Measurements from ENCODE around the gene TICRR. TPM values are rescaled to one million over a fixed set of nuclear protein-coding genes. Genes with fewer than 3 reads are reported as not detected.

The TICRR gene
- total RNA-seq, 2 experiments from 2014 or later, result 36.5 to 36.9 TPM

DNA sequence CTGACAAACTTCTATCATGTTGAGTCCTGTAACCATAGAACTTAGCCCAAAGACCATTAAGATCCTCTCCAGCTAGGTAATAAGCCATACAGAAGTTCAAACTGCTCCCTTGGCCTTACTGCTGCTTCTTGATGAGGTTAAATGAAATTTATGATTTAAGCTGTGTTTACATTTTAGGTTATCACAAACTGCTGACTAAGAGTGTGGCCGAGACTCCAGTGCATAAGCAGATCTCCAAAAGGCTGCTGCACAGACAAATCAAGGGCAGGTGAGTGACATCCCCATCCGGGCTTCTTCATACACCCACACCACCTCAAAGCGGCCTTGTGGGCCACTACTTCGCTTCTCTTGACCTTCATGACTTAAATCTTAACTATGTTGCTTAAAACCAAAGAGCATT is 41.0 kb downstream of the TICRR start:
- no peak for ATAC-seq
- H3K27ac Mint-ChIP-seq, result no peak overlapping the region
- H3K9me3 Mint-ChIP-seq (ENCODE audit: insufficient read depth), result peaks cover 6% of the 10 kb centered on the region
- H3K27me3 Mint-ChIP-seq (ENCODE audit: low read depth), result no peaks in the 10 kb centered on the region
- ChIA-PET CTCF (interaction anchor here (0.6 kb wide), 1 partner anchor 160 kb away, joined by 3 read pairs; no protein-coding TSS in a partner anchor), POLR2A (no interaction called here)
- H3K36me3 Mint-ChIP-seq (ENCODE audit: low read depth), result peaks cover 72% of the 10 kb centered on the region
- H3K4me3 Mint-ChIP-seq, result no peak overlapping the region
- no peaks in the 10 kb centered on the region for H3K4me1 Mint-ChIP-seq (ENCODE audit: low read depth)
- DNase-seq, result no peak

DNA sequence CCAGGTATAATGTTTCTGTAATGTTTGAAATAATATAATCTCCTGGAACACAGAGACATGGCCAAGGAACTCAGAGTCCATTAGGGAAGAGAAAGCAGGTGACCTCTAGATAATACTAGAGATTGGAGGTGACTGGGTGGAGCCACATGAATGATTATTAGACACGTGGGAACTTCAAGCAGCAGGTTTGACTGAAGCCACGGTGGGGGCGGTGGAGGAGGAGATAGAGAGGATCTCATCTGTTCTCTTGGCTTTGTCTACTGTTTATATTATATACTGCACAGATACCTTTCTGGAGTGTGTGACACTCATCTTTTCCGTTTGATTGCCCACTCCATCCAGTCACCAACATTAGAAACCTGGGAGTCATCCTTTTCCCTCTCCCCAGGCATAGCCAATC is 46.3 kb downstream of the TICRR start:
- Mint-ChIP-seq H3K27ac (no peak overlapping the region), H3K4me1 (ENCODE audit: low read depth) (no peaks in the 10 kb centered on the region), H3K9me3 (ENCODE audit: insufficient read depth) (no peaks in the 10 kb centered on the region), H3K27me3 (ENCODE audit: low read depth) (no peaks in the 10 kb centered on the region), H3K4me3 (no peak overlapping the region), H3K36me3 (ENCODE audit: low read depth) (peaks cover 73% of the 10 kb centered on the region)
- ATAC-seq, result no peak
- ChIA-PET CTCF (no interaction called here), POLR2A (no interaction called here)
- DNase-seq, result no peak

GRCh38 chr15:89623165-89623564 is 47.9 kb downstream of the TICRR start:
- DNase-seq (no peak), ATAC-seq (no peak)
- Mint-ChIP-seq H3K36me3 (ENCODE audit: low read depth) (peaks cover 79% of the 10 kb centered on the region), H3K9me3 (ENCODE audit: insufficient read depth) (no peaks in the 10 kb centered on the region), H3K4me1 (ENCODE audit: low read depth) (no peaks in the 10 kb centered on the region), H3K27ac (no peak overlapping the region), H3K4me3 (no peak overlapping the region), H3K27me3 (ENCODE audit: low read depth) (no peaks in the 10 kb centered on the region)
- POLR2A ChIA-PET, result no interaction called here
- CTCF ChIA-PET, result no interaction called here

GRCh38 chr15:89625716-89626115 is 50.4 kb downstream of the TICRR start:
- no peaks in the 10 kb centered on the region for H3K4me1 Mint-ChIP-seq (ENCODE audit: low read depth)
- no peak overlapping the region for H3K4me3 Mint-ChIP-seq
- ChIA-PET CTCF (no interaction called here), POLR2A (interaction anchor here (0.9 kb wide), 1 partner anchor 95 kb away, joined by 3 read pairs; no protein-coding TSS in a partner anchor)
- no peak overlapping the region for H3K27ac Mint-ChIP-seq
- no peaks in the 10 kb centered on the region for H3K27me3 Mint-ChIP-seq (ENCODE audit: low read depth)
- no peaks in the 10 kb centered on the region for H3K9me3 Mint-ChIP-seq (ENCODE audit: insufficient read depth)
- no peak for DNase-seq
- peaks cover 83% of the 10 kb centered on the region for H3K36me3 Mint-ChIP-seq (ENCODE audit: low read depth)
- ATAC-seq, result no peak

DNA sequence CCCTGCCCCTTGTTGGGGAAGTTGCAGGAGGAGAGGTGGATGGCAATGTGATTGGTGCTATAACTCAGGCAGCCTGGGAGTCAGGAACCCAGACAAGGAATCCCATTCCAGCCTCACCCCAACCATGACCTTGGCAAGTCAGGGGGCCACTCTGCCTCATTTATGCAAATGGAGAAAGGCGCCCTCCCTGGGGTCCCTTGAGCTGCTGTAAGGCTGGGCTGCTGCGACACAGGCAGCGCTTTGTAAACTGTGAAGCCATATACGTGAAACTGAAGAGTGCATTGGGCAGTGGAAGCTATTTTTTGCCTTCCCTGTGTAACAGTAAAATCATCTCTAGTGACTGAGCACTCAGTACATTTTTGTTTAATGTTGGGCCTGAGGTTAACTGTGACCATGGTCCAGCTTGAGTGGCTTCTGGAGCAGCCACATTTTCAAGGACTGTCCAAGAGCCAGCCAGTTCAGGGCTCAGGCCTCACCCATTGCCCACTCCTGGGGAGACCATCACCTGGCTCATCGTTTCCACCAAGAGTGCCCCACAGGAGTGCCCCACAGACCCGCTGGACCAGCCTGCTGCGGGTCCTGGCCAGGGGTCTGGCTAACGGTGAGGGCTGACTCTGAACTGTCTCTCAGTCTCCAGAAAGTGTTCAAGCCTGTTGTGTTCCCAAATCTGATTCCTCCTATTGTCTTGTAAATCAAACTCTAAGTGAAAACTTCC is 52.1 kb downstream of the TICRR start:
- H3K36me3 Mint-ChIP-seq (ENCODE audit: low read depth), result peaks cover 84% of the 10 kb centered on the region

DNA sequence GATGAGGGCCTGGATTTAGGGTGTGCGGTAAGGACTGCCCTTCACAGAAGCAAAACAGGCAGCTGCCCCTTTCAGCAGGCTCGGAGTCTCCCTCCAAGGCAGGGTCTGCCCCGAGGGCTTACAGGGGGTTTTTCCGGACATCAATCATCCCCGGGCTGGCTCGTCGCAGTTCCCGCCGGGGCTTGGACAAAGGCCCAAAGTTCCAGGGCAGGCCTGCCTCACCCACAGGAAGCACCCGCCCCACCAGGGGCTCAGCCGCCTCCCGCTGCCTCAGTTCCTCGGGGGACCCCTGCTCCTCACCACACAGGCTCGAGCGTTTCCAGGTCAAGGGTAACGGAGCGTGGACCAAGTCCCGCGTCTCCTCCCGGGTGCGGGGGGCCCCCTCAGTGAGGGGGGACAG is 53.0 kb downstream of the TICRR start:
- Mint-ChIP-seq H3K27ac (no peak overlapping the region), H3K9me3 (ENCODE audit: insufficient read depth) (no peaks in the 10 kb centered on the region), H3K4me1 (ENCODE audit: low read depth) (no peaks in the 10 kb centered on the region), H3K36me3 (ENCODE audit: low read depth) (peaks cover 82% of the 10 kb centered on the region), H3K27me3 (ENCODE audit: low read depth) (no peaks in the 10 kb centered on the region), H3K4me3 (no peak overlapping the region)
- ATAC-seq (no peak), DNase-seq (no peak)
- ChIA-PET CTCF (no interaction called here), POLR2A (no interaction called here)

More for the DNA sequence above, 52.1 kb downstream of the TICRR start:
- no peak overlapping the region for H3K4me3 Mint-ChIP-seq
- CTCF ChIA-PET, result no interaction called here
- POLR2A ChIA-PET, result no interaction called here
- no peaks in the 10 kb centered on the region for H3K4me1 Mint-ChIP-seq (ENCODE audit: low read depth)
- no peaks in the 10 kb centered on the region for H3K27me3 Mint-ChIP-seq (ENCODE audit: low read depth)
- ATAC-seq (no peak), DNase-seq (no peak)
- no peak overlapping the region for H3K27ac Mint-ChIP-seq
- no peaks in the 10 kb centered on the region for H3K9me3 Mint-ChIP-seq (ENCODE audit: insufficient read depth)

- Mint-ChIP-seq H3K4me1 (ENCODE audit: low read depth) (no peaks in the 10 kb centered on the region), H3K4me3 (no peak overlapping the region), H3K27me3 (ENCODE audit: low read depth) (no peaks in the 10 kb centered on the region), H3K36me3 (ENCODE audit: low read depth) (peaks cover 79% of the 10 kb centered on the region), H3K27ac (no peak overlapping the region), H3K9me3 (ENCODE audit: insufficient read depth) (no peaks in the 10 kb centered on the region)
- no peak for DNase-seq
- no peak for ATAC-seq
- POLR2A ChIA-PET, result no interaction called here
- CTCF ChIA-PET, result no interaction called here
Measured at GRCh38 chr15:89628806-89629715, 53.8 kb downstream of the TICRR start.

GRCh38 chr15:89629829-89630228 is 54.6 kb downstream of the TICRR start:
- no peaks in the 10 kb centered on the region for H3K9me3 Mint-ChIP-seq (ENCODE audit: insufficient read depth)
- DNase-seq (no peak), ATAC-seq (no peak)
- H3K36me3 Mint-ChIP-seq (ENCODE audit: low read depth), result peaks cover 72% of the 10 kb centered on the region
- no peaks in the 10 kb centered on the region for H3K4me1 Mint-ChIP-seq (ENCODE audit: low read depth)
- H3K4me3 Mint-ChIP-seq, result no peak overlapping the region
- H3K27me3 Mint-ChIP-seq (ENCODE audit: low read depth), result no peaks in the 10 kb centered on the region
- POLR2A ChIA-PET, result no interaction called here
- CTCF ChIA-PET, result interaction anchor here (1.8 kb wide), 1 partner anchor 17 kb away, joined by 10 read pairs; no protein-coding TSS in a partner anchor
- H3K27ac Mint-ChIP-seq, result no peak overlapping the region

- ChIA-PET POLR2A (no interaction called here), CTCF (interaction anchor here (1.8 kb wide), 1 partner anchor 17 kb away, joined by 10 read pairs; no protein-coding TSS in a partner anchor)
- no peak for ATAC-seq
- H3K27me3 Mint-ChIP-seq (ENCODE audit: low read depth), result no peaks in the 10 kb centered on the region
- peaks cover 67% of the 10 kb centered on the region for H3K36me3 Mint-ChIP-seq (ENCODE audit: low read depth)
- H3K9me3 Mint-ChIP-seq (ENCODE audit: insufficient read depth), result no peaks in the 10 kb centered on the region
- no peak for DNase-seq
- no peak overlapping the region for H3K27ac Mint-ChIP-seq
- no peaks in the 10 kb centered on the region for H3K4me1 Mint-ChIP-seq (ENCODE audit: low read depth)
- H3K4me3 Mint-ChIP-seq, result no peak overlapping the region
Measured at GRCh38 chr15:89630260-89630659, 55.0 kb downstream of the TICRR start.

DNA sequence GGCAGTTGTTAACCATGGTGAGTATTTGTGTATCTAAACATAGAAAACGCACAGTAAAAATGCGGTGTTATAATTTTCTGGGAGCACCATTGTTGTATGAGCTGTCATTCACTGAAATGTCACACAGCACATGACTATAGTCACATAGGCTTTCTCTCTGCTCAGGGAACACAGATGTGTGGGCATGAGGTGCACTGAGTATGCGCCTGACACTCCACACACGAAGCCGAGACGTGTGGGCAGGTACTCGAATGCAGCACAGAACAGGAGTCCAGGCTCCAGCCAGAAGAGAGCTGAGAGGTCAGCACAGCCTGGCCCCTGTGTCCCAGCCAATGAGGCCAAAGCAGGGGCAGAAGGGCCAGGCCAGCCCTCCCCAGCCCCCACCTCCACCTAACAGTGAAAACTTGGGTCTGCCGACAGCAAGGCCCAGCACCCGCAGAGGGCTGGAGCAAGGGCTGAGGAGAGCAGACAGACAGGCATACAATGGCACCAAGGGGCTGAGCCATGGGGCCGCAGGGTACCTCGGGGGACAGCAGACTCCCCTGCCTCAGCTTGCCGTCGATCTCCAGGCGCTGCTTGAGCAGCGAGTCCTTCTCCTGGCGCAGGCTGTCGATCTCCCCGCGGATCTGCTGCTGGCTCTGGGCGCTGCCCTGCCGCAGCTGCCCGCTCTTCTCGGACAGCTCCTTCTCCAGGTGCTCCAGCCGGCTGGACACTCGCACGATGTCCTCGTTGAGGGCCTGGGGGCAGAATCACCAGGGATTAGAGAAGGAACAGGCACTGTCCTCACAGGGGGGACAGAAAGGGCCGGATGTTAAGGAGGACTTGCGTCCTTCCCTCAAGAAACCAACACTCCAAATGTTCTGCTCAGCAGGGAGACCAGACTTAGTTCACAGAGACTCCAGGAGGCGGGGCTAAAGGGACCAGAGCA is 56.0 kb downstream of the TICRR start:
- ATAC-seq, result no peak
- H3K27ac Mint-ChIP-seq, result no peak overlapping the region
- DNase-seq, result no peak
- peaks cover 58% of the 10 kb centered on the region for H3K36me3 Mint-ChIP-seq (ENCODE audit: low read depth)
- H3K4me1 Mint-ChIP-seq (ENCODE audit: low read depth), result no peaks in the 10 kb centered on the region
- H3K9me3 Mint-ChIP-seq (ENCODE audit: insufficient read depth), result no peaks in the 10 kb centered on the region
- no peak overlapping the region for H3K4me3 Mint-ChIP-seq
- ChIA-PET POLR2A (no interaction called here), CTCF (interaction anchor here (1.8 kb wide), 1 partner anchor 16 kb away, joined by 10 read pairs; no protein-coding TSS in a partner anchor)
- H3K27me3 Mint-ChIP-seq (ENCODE audit: low read depth), result no peaks in the 10 kb centered on the region

- peaks cover 52% of the 10 kb centered on the region for H3K36me3 Mint-ChIP-seq (ENCODE audit: low read depth)
- ATAC-seq (no peak), DNase-seq (no peak)
- no peaks in the 10 kb centered on the region for H3K9me3 Mint-ChIP-seq (ENCODE audit: insufficient read depth)
- H3K4me1 Mint-ChIP-seq (ENCODE audit: low read depth), result no peaks in the 10 kb centered on the region
- no peaks in the 10 kb centered on the region for H3K27me3 Mint-ChIP-seq (ENCODE audit: low read depth)
- ChIA-PET CTCF (no interaction called here), POLR2A (no interaction called here)
- H3K27ac Mint-ChIP-seq, result no peak overlapping the region
- no peak overlapping the region for H3K4me3 Mint-ChIP-seq
Measured at GRCh38 chr15:89631902-89632264, 56.6 kb downstream of the TICRR start.
